ENCODE data around the gene CDV3. TPM values are rescaled to one million over a fixed set of nuclear protein-coding genes. Genes with fewer than 3 reads are reported as not detected.

The CDV3 gene
- polyA plus RNA-seq, 1 donor (not counting 4 experiments of a cell fraction or from before 2014, with no cell fraction given) = 150 TPM

- TF ChIP-seq EZH2 (IDR thresholded peaks at IDR 0.05; ENCODE audit: low read length) (no peak), CTCF (optimal IDR thresholded peaks at IDR 0.05 in 1 of 3, IDR thresholded peaks at IDR 0.05 in 1 of 3, conservative IDR thresholded peaks at IDR 0.05 in 1 of 3; ENCODE audit: extremely low read depth in 1 of 3, insufficient read depth in 2 of 3, low read length in 3 of 3) (peak in 1 of 3 experiments; percentile 19)
- H3K9ac ChIP-seq (ENCODE audit: control insufficient read depth, extremely low read depth, insufficient read depth, low read length) = peak overlapping the region; percentile 85
- DNase-seq (ENCODE audit: low read depth, low spot score) (peak; percentile 99), FAIRE-seq (peak; percentile 93)
- H3K9me1 ChIP-seq (ENCODE audit: control insufficient read depth, extremely low read depth, insufficient read depth, low read length) = no peaks in the 10 kb centered on the region
- H3K9me3 ChIP-seq (ENCODE audit: control insufficient read depth, low read depth, low read length) = no peaks in the 10 kb centered on the region
- H2AFZ ChIP-seq (ENCODE audit: control insufficient read depth, low read length) = peak overlapping the region; percentile 73
- dilution Hi-C loops (cut with MboI; ENCODE audit: extremely low pct_ligation_motif_present, low sequenced_read_pairs) = no loop called here
- H3K27me3 ChIP-seq (ENCODE audit: control insufficient read depth, extremely low read depth, insufficient read depth, low read length) = no peaks in the 10 kb centered on the region
- H3K4me3 ChIP-seq (ENCODE audit: control insufficient read depth in 2 of 3, extremely low read depth in 1 of 3, insufficient read depth in 2 of 3, low read depth in 1 of 3, low read length in 3 of 3) = peak overlapping the region; percentile 65 to 80 (median 71)
- peaks cover 5 to 25% of the 10 kb centered on the region in 2 experiments for H3K36me3 ChIP-seq (ENCODE audit: control insufficient read depth in 2 of 2, extremely low read depth in 1 of 2, insufficient read depth in 2 of 2, low read length in 2 of 2)
- H4K20me1 ChIP-seq (ENCODE audit: control insufficient read depth, extremely low read depth, insufficient read depth, low read length) = peaks cover 18% of the 10 kb centered on the region
- H3K79me2 ChIP-seq (ENCODE audit: control insufficient read depth, insufficient read depth, low read length) = peaks cover 43% of the 10 kb centered on the region
- H3K27ac ChIP-seq (ENCODE audit: control insufficient read depth, insufficient read depth, low read length) = peak overlapping the region; percentile 89
- H3K4me1 ChIP-seq (ENCODE audit: control insufficient read depth, extremely low read depth, insufficient read depth, low read length) = peaks cover 63% of the 10 kb centered on the region
- H3K4me2 ChIP-seq (ENCODE audit: control insufficient read depth, extremely low read depth, insufficient read depth, low read depth, low read length) = peak overlapping the region; percentile 80
Measured at GRCh38 chr3:133573054-133573628, 345 bp upstream of the CDV3 start.

- no peak for DNase-seq (ENCODE audit: low read depth, low spot score)
- Histone ChIP-seq H3K4me2 (ENCODE audit: control insufficient read depth, extremely low read depth, insufficient read depth, low read depth, low read length) (peak overlapping the region; percentile 98), H3K4me3 (ENCODE audit: control insufficient read depth in 2 of 3, extremely low read depth in 1 of 3, insufficient read depth in 2 of 3, low read depth in 1 of 3, low read length in 3 of 3) (peak overlapping the region; percentile 80 to 92 (median 84)), H3K9ac (ENCODE audit: control insufficient read depth, extremely low read depth, insufficient read depth, low read length) (peak overlapping the region; percentile 85), H4K20me1 (ENCODE audit: control insufficient read depth, extremely low read depth, insufficient read depth, low read length) (peaks cover 30% of the 10 kb centered on the region), H3K79me2 (ENCODE audit: control insufficient read depth, insufficient read depth, low read length) (peaks cover 55% of the 10 kb centered on the region), H3K27ac (ENCODE audit: control insufficient read depth, insufficient read depth, low read length) (peak overlapping the region; percentile 86), H2AFZ (ENCODE audit: control insufficient read depth, low read length) (no peak overlapping the region), H3K4me1 (ENCODE audit: control insufficient read depth, extremely low read depth, insufficient read depth, low read length) (peaks cover 60% of the 10 kb centered on the region), H3K9me3 (ENCODE audit: control insufficient read depth, low read depth, low read length) (no peaks in the 10 kb centered on the region), H3K36me3 (ENCODE audit: control insufficient read depth in 2 of 2, extremely low read depth in 1 of 2, insufficient read depth in 2 of 2, low read length in 2 of 2) (peaks cover 9 to 38% of the 10 kb centered on the region in 2 experiments), H3K9me1 (ENCODE audit: control insufficient read depth, extremely low read depth, insufficient read depth, low read length) (no peaks in the 10 kb centered on the region), H3K27me3 (ENCODE audit: control insufficient read depth, extremely low read depth, insufficient read depth, low read length) (no peaks in the 10 kb centered on the region)
- dilution Hi-C loops (cut with MboI; ENCODE audit: extremely low pct_ligation_motif_present, low sequenced_read_pairs) = no loop called here
- no peak for TF ChIP-seq EZH2 (IDR thresholded peaks at IDR 0.05; ENCODE audit: low read length)
- TF ChIP-seq CTCF (optimal IDR thresholded peaks at IDR 0.05 in 1 of 3, IDR thresholded peaks at IDR 0.05 in 1 of 3, conservative IDR thresholded peaks at IDR 0.05 in 1 of 3; ENCODE audit: extremely low read depth in 1 of 3, insufficient read depth in 2 of 3, low read length in 3 of 3) = peak in 1 of 3 experiments; percentile 27
- no peak for FAIRE-seq
Measured at GRCh38 chr3:133574260-133574881, 885 bp downstream of the CDV3 start.

Data from keratinocyte (primary cell).